ENCODE measurements around the gene SMC5.
"Not testable (repeated sequence)": the region's sequence is repeated elsewhere in the genome, so short reads cannot be mapped to it uniquely, and the experiment has no call there.

SMC5 gene

GRCh38 chr9:70258692-70259511 is at the start of gene SMC5:
Gene SMC5 (plus strand): TSS chr9:70258978. CDS start chr9:70259079, 101 bp downstream.
- DNase-seq (ENCODE audit: insufficient read length, low spot score) (peak; percentile 76), FAIRE-seq (peak; percentile 98)

DNA sequence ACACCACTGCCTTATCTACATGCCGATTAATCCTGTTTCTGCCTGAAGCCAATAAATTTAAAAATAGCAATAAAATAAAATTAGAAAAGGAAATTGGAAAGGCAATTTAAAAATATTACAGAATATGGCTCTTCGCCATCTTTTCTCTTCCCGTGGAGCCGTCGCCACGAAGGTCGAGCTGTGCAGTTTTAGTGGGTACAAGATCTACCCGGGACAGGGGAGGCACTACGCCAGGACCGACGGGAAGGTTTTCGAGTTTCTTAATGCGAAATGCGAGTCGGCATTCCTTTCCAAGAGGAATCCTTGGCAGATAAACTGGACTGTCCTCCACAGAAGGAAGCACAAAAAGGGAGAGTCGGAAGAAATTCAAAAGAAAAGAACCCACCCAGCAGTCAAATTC is 41.7 kb upstream of the SMC5 start:
- DNase-seq (ENCODE audit: insufficient read length, low spot score) (no peak), FAIRE-seq (no peak)

DNA sequence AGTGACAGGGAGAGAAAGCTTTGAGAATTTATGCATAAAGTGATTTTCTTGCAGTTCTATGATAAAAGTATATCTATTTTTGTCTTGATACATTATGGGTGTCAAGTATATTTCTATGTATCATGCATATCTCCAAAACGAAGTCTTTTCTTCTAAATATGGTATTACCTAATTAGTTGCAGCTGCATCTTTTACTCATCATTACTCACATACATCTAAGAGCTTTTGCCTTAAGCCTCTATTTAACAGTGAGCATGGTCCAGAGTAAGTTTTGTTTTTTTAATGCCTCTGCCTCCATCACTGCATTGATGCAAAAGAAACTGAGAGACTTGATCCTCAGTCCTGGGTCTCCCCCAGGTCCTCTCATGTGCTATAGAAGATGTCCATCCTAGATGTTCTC is 40.0 kb upstream of the SMC5 start:
- FAIRE-seq (no peak), DNase-seq (ENCODE audit: insufficient read length, low spot score) (no peak)

- no peak for FAIRE-seq
- no peak for DNase-seq (ENCODE audit: insufficient read length, low spot score)
Measured at GRCh38 chr9:70220216-70220615, 38.6 kb upstream of the SMC5 start.

- no peak for FAIRE-seq
- no peak for DNase-seq (ENCODE audit: insufficient read length, low spot score)
Measured at GRCh38 chr9:70222354-70222753, 36.4 kb upstream of the SMC5 start.

DNA sequence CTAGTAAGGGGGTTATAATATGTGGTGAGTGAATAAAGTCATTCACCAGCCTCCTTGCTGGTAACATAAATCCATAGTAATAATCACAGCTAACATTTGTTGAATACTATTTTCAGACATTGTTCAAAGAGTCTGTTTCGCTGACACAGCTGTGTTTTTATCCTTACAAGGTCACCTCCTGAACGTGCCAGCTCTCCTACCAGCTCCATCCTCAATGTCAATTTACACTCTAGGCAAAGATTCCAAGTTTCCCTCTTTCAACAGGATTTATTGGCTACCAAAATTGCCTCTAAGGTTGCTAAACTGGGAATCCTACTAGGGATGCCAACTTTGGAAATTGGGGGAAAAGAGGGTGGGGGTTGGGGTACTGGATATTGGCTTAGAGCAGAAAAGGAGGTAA is 30.7 kb upstream of the SMC5 start:
- FAIRE-seq (no peak), DNase-seq (ENCODE audit: insufficient read length, low spot score) (no peak)

- DNase-seq (ENCODE audit: insufficient read length, low spot score) (no peak), FAIRE-seq (no peak)
Measured at GRCh38 chr9:70228611-70229010, 30.2 kb upstream of the SMC5 start.

- no peak for DNase-seq (ENCODE audit: insufficient read length, low spot score)
- no peak for FAIRE-seq
Measured at GRCh38 chr9:70229026-70229425, 29.8 kb upstream of the SMC5 start.

DNA sequence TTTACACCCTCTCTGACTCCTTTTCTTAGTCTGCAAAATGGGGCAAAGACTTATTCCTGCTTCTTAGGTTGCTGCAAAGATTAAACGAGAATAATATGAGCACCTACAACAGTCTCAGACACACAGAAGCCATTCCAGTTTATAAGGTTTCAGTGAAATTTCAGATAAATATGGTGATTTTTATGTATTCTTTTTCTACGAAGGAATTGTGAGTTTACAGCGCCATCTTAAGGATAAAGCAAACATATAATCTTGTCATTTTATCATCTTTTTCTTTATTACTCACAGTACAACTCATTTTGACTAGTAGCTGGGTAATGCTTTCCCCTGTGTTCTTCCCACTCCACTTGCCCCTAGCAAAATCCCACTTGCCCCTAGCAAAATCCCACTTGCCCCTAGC is 29.2 kb upstream of the SMC5 start:
- no peak for DNase-seq (ENCODE audit: insufficient read length, low spot score)
- FAIRE-seq: no peak

GRCh38 chr9:70232476-70232875 is 26.3 kb upstream of the SMC5 start:
- DNase-seq (ENCODE audit: insufficient read length, low spot score) (no peak), FAIRE-seq (no peak)

DNA sequence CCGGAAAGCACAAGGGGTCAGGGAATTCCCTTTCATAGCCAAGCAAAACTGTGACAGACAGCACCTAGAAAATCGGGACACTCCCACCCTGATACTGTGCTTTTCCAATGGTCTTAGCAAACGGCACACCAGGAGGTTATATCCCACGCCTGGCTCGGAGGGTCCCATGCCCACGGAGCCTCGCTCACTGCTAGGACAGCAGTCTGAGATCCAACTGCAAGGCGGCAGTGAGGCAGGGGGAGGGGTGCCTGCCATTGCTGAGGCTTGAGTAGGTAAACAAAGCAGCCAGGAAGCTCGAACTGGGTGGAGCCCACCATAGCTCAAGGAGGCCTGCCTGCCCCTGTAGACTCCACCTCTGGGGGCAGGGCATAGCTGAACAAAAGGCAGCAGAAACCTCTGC is 24.6 kb upstream of the SMC5 start:
- FAIRE-seq; DNase-seq (ENCODE audit: insufficient read length, low spot score): not testable (repeated sequence)

GRCh38 chr9:70245952-70246351 is 12.8 kb upstream of the SMC5 start:
- FAIRE-seq; DNase-seq (ENCODE audit: insufficient read length, low spot score): not testable (repeated sequence)

DNA sequence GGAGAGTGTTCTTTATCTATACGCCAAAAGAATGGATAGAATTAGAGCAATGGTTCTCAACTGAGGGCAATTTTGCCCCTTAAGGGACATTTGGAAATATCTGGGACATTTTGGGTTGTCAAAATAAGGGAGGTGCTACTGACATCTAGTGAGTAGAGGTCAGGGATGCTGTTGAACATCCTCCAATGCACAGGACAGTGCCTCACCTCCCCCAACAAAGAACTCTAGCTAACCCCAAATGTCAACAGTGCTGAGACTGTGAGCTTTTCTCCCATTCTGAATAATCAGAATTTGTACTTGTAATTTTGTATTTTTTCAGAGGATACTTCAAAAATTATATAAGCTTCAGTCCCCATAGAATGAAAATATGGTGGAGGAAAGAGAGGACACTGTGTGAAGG is 8.6 kb upstream of the SMC5 start:
- FAIRE-seq (no peak), DNase-seq (ENCODE audit: insufficient read length, low spot score) (no peak)

DNA sequence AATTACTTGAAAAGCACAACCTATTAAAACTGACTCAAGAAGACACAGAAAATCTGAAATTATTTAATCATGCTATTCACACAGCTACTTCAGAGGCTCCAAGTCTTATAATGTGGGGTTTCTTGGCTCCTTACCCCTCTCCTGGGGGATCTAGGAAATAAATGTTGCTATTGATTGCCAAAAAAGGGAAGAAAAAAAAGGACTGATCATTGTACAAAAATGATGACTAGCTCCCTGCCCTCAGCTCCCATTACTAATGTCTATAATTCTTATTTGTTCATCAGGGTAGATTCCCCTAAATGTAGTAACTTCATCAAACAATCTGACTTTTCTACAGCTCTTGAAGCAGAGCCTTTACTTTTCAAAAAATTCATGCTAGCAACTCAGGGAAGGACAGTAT is 3.3 kb upstream of the SMC5 start:
- FAIRE-seq: no peak
- DNase-seq (ENCODE audit: insufficient read length, low spot score): no peak

DNA sequence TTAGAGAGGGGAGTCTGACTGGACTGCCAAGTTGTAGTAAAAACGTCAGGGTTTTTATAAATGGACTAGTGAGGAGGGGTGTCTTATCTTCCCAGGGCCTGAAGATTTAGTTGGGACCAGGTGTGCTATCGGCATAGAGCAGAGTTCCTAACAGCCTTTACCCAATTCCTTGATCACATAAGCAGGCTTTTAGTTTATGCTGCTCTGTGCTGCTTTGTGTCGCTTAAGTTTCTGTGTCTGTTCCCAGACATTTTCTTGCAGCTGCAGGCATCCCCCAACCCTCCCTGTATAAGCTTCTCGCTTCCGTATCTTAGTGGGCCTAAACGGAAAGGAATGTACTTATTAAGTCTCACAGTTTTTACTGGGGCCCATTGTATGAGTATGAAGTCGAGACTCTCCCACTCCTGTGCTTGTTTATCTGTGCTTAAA is 2.6 kb upstream of the SMC5 start:
- DNase-seq (ENCODE audit: insufficient read length, low spot score): peak; percentile 45
- FAIRE-seq: no peak

- no peak for FAIRE-seq
- DNase-seq (ENCODE audit: insufficient read length, low spot score): no peak
Measured at GRCh38 chr9:70257502-70257901, 1.3 kb upstream of the SMC5 start.

GRCh38 chr9:70257991-70258691 is 637 bp upstream of the SMC5 start:
- DNase-seq (ENCODE audit: insufficient read length, low spot score): no peak
- FAIRE-seq: no peak

GRCh38 chr9:70259512-70259802 is 679 bp downstream of the SMC5 start:
- no peak for FAIRE-seq

GRCh38 chr9:70260007-70260443 is 1.2 kb downstream of the SMC5 start:
- no peak for DNase-seq (ENCODE audit: insufficient read length, low spot score)
- FAIRE-seq: no peak

More at GRCh38 chr9:70259512-70259802, 679 bp downstream of the SMC5 start:
- DNase-seq (ENCODE audit: insufficient read length, low spot score): no peak

DNA sequence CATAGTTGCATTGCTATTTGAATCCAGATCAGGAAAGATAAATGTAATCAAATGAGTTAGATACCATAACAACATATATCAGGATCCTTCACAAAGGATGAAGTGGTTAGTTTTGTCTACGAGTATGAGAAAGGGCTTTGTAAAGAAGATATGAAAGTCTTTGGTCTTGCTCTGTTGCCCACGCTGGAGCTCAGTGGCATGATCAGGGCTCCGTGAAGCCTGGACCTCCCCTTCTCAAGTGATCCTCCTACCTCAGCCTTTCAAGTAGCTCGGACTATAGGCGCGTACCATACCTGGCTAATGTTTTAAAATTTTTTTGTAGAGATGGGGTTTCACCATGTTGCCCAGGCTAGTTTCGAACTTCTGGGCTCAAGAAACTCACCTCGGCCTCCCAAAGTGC is 1.8 kb downstream of the SMC5 start:
- DNase-seq (ENCODE audit: insufficient read length, low spot score) (no peak), FAIRE-seq (no peak)

DNA sequence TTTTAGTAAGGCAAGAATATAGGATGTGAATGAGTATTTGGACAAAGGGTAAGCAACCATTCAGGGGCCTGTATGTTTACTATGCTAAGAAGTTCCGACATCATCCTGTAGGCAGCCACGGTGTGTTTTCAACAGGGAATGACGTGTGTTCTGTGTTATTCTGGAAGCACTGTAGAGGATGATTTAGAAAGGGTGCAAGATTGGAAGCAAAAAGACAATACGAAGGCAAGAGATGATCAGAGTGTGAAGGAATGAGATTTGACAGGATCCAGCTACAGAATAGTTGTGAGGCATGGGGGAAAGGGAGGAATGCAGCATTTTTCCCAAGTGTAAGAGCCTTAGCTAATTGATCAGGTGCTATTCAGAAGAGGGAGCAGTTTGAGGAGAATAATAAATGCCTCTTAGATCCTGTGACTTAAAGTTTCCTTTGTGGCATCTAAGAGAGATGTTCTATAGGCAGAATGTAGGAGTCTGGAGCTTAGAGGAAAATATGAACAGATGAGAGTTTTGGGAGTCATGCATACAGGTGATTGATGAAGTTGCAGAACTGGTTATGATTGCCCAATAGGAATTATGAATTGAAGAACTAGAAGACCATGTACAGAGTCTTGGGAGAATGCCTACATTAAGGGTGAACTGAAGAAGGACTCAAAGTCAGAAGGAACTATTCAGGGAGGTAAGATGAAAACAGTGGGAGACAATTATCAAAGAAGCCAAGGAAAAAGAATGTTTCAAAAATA is 2.5 kb downstream of the SMC5 start:
- DNase-seq (ENCODE audit: insufficient read length, low spot score): no peak
- no peak for FAIRE-seq

DNA sequence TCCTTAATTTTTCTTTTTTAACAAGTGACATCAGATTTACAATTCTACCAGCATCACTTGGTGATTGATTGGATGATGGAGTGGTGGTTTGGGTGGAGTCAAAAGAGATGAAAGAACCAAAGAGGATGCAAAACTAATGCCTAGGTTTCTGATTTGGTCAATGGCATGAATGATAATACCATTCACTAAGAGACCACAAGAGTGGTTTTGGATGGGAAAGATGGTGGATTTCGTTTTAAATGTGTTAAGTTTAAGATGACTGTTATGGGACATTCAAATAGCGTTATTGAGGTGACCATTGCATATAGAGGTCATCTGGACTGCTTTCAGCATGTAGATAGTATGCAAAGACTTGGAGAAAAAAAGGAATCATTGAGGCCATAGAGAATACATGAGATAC is 3.6 kb downstream of the SMC5 start:
- FAIRE-seq: no peak

More for the DNA sequence above, 3.6 kb downstream of the SMC5 start:
- no peak for DNase-seq (ENCODE audit: insufficient read length, low spot score)
